Liver (tissue), 3 donors: ENCODE measurements around the gene EHD4.

Experiments used
- CTCF ChIP-seq: fragments of 150-350 bp; IDR thresholded peaks from 2 replicates; pipeline ENCODE4 v1.5.1; 2017; ENCODE audit warnings: improper control_type of control experiment, low read depth, low read length; ENCODE audit not compliant: missing input control
- FOXA1 ChIP-seq: IDR thresholded peaks from 2 replicates; pipeline ENCODE4 v1.6.1; 2016; ENCODE audit warnings: antibody characterized with exemption
- GABPA ChIP-seq, 2 donors: IDR thresholded peaks in 1 of 2; conservative IDR thresholded peaks in 1 of 2; 2 replicates each; pipeline ENCODE4 v1.6.1; 2016; ENCODE audit warnings: antibody characterized with exemption in 2 of 2, mild to moderate bottlenecking in 1 of 2, moderate library complexity in 1 of 2
- RXRA ChIP-seq, 2 donors: IDR thresholded peaks; 2 replicates each; pipeline ENCODE4 v1.6.1; 2017 to 2018; ENCODE audit warnings: antibody characterized with exemption in 2 of 2, mild to moderate bottlenecking in 1 of 2
- SP1 ChIP-seq: IDR thresholded peaks from 2 replicates; pipeline ENCODE4 v1.6.1; 2018; ENCODE audit warnings: antibody characterized with exemption, mild to moderate bottlenecking
- TAF1 ChIP-seq: conservative IDR thresholded peaks from 2 replicates; pipeline ENCODE4 v1.6.1; 2016; ENCODE audit warnings: antibody characterized with exemption, mild to moderate bottlenecking
- ZBTB33 ChIP-seq: IDR thresholded peaks from 2 replicates; pipeline ENCODE4 v1.6.1; 2016; ENCODE audit warnings: antibody characterized with exemption
- TF ChIP-seq, protein P1 (sequence below): IDR thresholded peaks from 2 replicates; pipeline ENCODE4 v1.6.1; 2016; ENCODE audit warnings: antibody characterized with exemption
- TF ChIP-seq, protein P2 (sequence below): IDR thresholded peaks from 2 replicates; pipeline ENCODE4 v1.6.1; 2016; ENCODE audit warnings: antibody characterized with exemption, mild to moderate bottlenecking
- donor health status: healthy.
- donor health status: healthy.

- TF ChIP-seq, protein P1, sequence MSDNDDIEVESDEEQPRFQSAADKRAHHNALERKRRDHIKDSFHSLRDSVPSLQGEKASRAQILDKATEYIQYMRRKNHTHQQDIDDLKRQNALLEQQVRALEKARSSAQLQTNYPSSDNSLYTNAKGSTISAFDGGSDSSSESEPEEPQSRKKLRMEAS = no peak
- TF ChIP-seq CTCF = no peak
- TF ChIP-seq FOXA1 = no peak
- TF ChIP-seq RXRA (IDR thresholded peaks at IDR 0.05) = no peak
- no peak for TF ChIP-seq TAF1
- TF ChIP-seq SP1 = no peak
- TF ChIP-seq GABPA (IDR thresholded peaks at IDR 0.05 in 1 of 2, conservative IDR thresholded peaks at IDR 0.05 in 1 of 2) = no peak
- TF ChIP-seq, protein P2, sequence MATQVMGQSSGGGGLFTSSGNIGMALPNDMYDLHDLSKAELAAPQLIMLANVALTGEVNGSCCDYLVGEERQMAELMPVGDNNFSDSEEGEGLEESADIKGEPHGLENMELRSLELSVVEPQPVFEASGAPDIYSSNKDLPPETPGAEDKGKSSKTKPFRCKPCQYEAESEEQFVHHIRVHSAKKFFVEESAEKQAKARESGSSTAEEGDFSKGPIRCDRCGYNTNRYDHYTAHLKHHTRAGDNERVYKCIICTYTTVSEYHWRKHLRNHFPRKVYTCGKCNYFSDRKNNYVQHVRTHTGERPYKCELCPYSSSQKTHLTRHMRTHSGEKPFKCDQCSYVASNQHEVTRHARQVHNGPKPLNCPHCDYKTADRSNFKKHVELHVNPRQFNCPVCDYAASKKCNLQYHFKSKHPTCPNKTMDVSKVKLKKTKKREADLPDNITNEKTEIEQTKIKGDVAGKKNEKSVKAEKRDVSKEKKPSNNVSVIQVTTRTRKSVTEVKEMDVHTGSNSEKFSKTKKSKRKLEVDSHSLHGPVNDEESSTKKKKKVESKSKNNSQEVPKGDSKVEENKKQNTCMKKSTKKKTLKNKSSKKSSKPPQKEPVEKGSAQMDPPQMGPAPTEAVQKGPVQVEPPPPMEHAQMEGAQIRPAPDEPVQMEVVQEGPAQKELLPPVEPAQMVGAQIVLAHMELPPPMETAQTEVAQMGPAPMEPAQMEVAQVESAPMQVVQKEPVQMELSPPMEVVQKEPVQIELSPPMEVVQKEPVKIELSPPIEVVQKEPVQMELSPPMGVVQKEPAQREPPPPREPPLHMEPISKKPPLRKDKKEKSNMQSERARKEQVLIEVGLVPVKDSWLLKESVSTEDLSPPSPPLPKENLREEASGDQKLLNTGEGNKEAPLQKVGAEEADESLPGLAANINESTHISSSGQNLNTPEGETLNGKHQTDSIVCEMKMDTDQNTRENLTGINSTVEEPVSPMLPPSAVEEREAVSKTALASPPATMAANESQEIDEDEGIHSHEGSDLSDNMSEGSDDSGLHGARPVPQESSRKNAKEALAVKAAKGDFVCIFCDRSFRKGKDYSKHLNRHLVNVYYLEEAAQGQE = no peak
- no peak for TF ChIP-seq ZBTB33
Measured at GRCh38 chr15:41952013-41952563, 20.3 kb downstream of the EHD4 start.
